HL-60 (cell line): Measurements from ENCODE around the gene MAP3K20.

ENCODE experiments used
- DNase-seq, 2 experiments: peaks; one replicate each; pipeline ENCODE4 v3.0.0-alpha.2; 2010 to 2020; ENCODE audit warnings: low read depth in 1 of 2, low spot score in 1 of 2
- H3K27ac ChIP-seq: fragments of 250-450 bp; sonication (Bioruptor Pico); replicated peaks from 2 replicates; pipeline ENCODE4 v1.5.1; 2020; ENCODE audit warnings: mild to moderate bottlenecking, moderate library complexity
- H3K27me3 ChIP-seq: fragments of 250-450 bp; sonication (Bioruptor Pico); 2 replicates; pipeline ENCODE4 v1.5.1; 2021; ENCODE audit warnings: mild to moderate bottlenecking, moderate library complexity; ENCODE audit not compliant: insufficient read depth, poor library complexity, severe bottlenecking
- H3K4me3 ChIP-seq: replicated peaks from 2 replicates; pipeline ENCODE4 v1.5.1; 2011; ENCODE audit warnings: mild to moderate bottlenecking, control low read depth, low read length; ENCODE audit not compliant: insufficient read depth
- GABPA ChIP-seq: IDR thresholded peaks from 2 replicates; pipeline ENCODE4 v1.6.1; 2012; ENCODE audit warnings: low read depth
- POLR2AphosphoS5 ChIP-seq: IDR thresholded peaks from 2 replicates; pipeline ENCODE4 v1.6.1; 2012; ENCODE audit warnings: low read depth
- REST ChIP-seq: IDR thresholded peaks from 2 replicates; pipeline ENCODE4 v1.6.1; 2012; ENCODE audit warnings: low read depth; ENCODE audit not compliant: insufficient replicate concordance
- SPI1 ChIP-seq: IDR thresholded peaks from 2 replicates; pipeline ENCODE4 v1.6.1; 2012; ENCODE audit warnings: low read depth, mild to moderate bottlenecking, borderline replicate concordance
- TF ChIP-seq, protein P1 (sequence below): IDR thresholded peaks from one replicate; pipeline ENCODE4 v1.5.1; 2011; ENCODE audit warnings: low read length, control low read depth, inconsistent platforms; ENCODE audit not compliant: insufficient read depth

Gene MAP3K20

DNA sequence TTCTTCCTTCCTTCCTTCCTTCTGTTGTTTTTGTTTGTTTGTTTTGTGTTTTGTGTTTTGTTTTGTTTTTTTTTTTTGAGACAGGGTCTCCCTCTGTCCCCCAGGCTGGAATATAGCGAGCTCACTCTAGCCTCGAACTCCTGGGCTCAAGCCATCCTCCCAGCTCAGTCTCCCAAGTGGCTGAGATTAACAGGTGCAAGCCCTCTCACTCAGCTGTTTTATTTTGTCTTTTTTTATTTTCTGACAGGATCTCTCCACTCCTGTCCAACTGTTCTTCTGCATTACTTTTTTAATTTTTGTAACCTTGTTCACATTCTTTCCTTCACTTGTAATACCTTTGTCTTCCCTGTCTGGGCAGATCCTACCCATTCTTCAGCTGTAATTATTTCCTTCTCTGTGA, 23.6 kb downstream of the MAP3K20 start:
- Histone ChIP-seq H3K4me3 (no peak overlapping the region), H3K27me3 (no peaks in the 10 kb centered on the region), H3K27ac (no peak overlapping the region)
- no peak for DNase-seq
- TF ChIP-seq POLR2AphosphoS5 (no peak), GABPA (no peak), SPI1 (no peak), REST (no peak)
- TF ChIP-seq, protein P1, sequence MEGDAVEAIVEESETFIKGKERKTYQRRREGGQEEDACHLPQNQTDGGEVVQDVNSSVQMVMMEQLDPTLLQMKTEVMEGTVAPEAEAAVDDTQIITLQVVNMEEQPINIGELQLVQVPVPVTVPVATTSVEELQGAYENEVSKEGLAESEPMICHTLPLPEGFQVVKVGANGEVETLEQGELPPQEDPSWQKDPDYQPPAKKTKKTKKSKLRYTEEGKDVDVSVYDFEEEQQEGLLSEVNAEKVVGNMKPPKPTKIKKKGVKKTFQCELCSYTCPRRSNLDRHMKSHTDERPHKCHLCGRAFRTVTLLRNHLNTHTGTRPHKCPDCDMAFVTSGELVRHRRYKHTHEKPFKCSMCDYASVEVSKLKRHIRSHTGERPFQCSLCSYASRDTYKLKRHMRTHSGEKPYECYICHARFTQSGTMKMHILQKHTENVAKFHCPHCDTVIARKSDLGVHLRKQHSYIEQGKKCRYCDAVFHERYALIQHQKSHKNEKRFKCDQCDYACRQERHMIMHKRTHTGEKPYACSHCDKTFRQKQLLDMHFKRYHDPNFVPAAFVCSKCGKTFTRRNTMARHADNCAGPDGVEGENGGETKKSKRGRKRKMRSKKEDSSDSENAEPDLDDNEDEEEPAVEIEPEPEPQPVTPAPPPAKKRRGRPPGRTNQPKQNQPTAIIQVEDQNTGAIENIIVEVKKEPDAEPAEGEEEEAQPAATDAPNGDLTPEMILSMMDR = no peak

- no peak overlapping the region for H3K27ac ChIP-seq
These were observed 24.2 kb downstream of the MAP3K20 start for GRCh38 chr2:173099804-173100203.

GRCh38 chr2:173101687-173102086, 26.0 kb downstream of the MAP3K20 start:
- no peak overlapping the region for H3K27ac ChIP-seq

More at GRCh38 chr2:173099804-173100203, 24.2 kb downstream of the MAP3K20 start:
- Histone ChIP-seq H3K27me3 (no peaks in the 10 kb centered on the region), H3K4me3 (no peak overlapping the region)
- TF ChIP-seq, protein P1 = no peak
- no peak for TF ChIP-seq REST
- TF ChIP-seq GABPA = no peak
- no peak for TF ChIP-seq POLR2AphosphoS5
- TF ChIP-seq SPI1 = no peak
- DNase-seq = no peak

More at GRCh38 chr2:173101687-173102086, 26.0 kb downstream of the MAP3K20 start:
- Histone ChIP-seq H3K27me3 (no peaks in the 10 kb centered on the region), H3K4me3 (no peak overlapping the region)
- TF ChIP-seq GABPA = no peak
- no peak for TF ChIP-seq SPI1
- TF ChIP-seq, protein P1 = no peak
- TF ChIP-seq POLR2AphosphoS5 = no peak
- no peak for TF ChIP-seq REST
- DNase-seq = no peak
